Stimulated activated CD4-positive, alpha-beta T cell treated with anti-CD3 and anti-CD28 coated beads, TNF-alpha, amount 100 ng/mL, for 1 hour (primary cell): Measurements from ENCODE around the gene TNF.
"Not testable (repeated sequence)": the region's sequence is repeated elsewhere in the genome, so short reads cannot be mapped to it uniquely, and the experiment has no call there.

Experiments used
- DNase-seq, 3 donors: peaks; one replicate each; pipeline ENCODE4 v3.0.0-alpha.2; 2020; ENCODE audit warnings: low read depth in 3 of 3, low spot score in 1 of 3

The TNF gene

DNA sequence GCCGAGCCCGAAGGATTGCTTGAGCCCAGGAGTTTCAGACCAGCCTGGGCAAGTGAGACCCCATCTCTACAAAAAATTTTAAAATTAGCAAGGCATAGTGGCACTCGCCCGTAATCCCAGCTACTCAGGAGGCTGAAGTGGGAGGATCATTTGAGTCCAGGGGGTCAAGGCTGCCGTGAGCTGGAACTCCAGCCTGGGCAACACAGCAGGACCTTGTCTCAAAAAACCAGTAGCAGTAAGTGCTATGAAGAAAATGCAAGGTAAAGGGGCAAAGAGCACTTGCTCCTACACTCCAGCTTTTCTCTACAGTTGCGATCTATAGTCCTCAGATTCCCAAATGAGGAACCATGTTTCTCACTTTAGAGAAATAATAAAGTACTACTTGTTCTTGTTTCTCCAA lies 31.7 kb upstream of the TNF start:
- DNase-seq: no peak

DNA sequence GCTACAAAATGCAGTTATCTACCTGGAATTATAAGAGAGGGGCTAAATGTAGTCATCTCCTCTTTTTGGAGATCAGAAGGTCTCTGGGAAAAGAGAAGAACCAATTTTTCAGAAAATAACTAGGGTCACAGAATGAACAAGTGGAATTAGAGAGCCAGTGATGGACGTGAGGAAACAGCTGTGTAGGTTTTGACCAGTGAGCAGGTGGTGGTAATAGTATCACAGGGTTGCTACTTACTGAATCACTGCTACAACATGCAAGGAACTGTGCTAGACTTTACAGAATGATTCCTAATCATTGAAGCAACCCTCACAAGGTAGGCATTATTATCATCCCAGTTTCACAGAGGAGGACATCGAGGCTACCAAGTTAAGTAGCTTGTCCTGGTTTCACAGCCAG lies 30.7 kb upstream of the TNF start:
- no peak for DNase-seq

DNA sequence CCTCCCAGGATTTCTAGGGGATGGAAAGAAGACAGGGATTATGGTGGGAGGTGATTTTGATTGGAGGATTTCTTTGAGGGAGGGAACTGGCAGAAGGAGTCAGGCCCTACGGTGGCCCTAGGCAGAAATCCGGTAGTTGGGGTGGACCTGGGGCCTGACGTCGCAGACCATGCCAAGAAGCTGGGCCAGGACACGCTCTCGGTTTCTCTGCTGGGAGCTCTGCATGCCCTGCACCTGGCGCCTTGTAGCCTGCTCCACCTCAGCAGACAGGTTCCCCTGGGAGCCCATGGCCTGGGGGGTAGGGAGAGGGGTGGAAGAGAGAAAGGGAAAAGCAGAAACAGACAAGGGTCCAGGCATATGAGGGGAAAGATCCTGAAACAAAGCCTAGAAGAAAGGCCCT lies 30.1 kb upstream of the TNF start:
- no peak for DNase-seq

DNA sequence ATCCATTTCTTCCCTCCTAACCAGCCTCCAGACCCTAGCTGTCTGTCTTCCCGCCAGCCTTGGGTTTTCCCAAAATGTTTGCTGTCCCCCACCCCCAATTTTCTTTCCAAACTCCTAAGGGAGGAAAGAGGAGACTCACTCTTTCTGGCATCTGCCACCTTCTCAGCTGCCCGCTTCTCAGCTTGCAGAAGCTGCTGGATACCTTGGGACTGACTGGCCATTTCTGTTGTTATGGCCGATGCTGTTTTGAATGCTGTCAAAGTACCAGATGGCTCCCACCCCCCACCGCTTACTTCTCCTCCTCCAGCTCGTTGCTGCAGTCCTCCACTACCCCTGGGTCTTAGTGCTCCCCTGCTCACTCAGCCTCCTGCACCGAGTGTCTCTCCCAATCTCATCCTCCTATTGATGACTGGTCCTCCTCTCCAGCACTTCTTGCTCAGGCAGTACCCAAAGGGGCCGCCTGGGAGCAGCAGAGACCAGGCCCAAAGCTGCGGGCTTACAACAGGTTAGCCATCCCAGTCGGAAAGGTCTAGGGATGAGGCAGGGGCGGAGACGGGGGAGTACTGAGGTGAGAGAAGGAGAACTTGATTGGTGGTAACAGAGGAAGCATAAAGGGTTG lies 28.9 kb upstream of the TNF start, which contains the start of gene ATP6V1G2:
Gene ATP6V1G2 (minus strand): TSS at position 270 of the 619 bp plus-strand sequence. CDS start 49 bp downstream, at position 221.
- peak in 2 of 3 donors; percentile 68 to 79 for DNase-seq

DNA sequence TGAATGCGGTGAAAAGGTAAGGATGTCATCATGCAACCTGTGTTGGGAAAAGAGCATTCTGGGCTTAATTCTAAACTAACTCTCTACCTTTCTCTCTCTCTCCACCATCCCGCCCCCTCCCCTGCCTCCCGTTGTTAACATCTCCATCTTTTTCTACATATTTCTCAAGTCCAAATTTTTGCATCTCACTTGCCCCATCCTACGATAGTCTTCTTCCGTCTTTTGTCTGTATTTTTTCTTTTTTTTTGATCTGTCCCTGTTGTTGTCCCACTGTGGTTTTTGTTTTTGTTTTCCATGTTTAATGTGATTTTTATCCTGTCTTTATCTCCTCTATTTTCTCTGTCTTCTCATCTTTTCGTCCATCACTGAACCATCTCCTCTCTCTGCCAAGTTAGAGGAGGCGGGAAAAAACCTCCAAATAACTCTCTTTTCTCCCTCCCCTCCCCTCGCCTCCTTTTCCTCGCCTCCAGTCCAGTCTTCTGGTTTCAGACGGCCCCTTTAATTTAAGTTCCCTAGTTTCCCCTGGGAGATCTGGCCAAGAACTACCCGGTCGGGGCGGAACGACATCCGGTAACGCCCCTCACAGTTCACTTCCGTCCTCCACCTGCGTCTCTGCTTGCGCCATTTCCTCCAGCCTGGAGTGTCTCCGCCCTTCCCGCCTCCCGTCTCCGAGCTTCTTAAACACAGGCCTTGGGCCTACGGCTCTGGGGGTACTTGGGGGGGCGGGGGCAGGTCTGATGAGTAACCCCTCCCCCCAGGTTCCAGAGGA lies 28.2 kb upstream of the TNF start, which contains the start of gene NFKBIL1:
Gene NFKBIL1 (plus strand): TSS at position 651 of the 769 bp plus-strand sequence. CDS start 87 bp downstream, at position 738.
- DNase-seq: peak; percentile 71 to 75 (median 72)

DNA sequence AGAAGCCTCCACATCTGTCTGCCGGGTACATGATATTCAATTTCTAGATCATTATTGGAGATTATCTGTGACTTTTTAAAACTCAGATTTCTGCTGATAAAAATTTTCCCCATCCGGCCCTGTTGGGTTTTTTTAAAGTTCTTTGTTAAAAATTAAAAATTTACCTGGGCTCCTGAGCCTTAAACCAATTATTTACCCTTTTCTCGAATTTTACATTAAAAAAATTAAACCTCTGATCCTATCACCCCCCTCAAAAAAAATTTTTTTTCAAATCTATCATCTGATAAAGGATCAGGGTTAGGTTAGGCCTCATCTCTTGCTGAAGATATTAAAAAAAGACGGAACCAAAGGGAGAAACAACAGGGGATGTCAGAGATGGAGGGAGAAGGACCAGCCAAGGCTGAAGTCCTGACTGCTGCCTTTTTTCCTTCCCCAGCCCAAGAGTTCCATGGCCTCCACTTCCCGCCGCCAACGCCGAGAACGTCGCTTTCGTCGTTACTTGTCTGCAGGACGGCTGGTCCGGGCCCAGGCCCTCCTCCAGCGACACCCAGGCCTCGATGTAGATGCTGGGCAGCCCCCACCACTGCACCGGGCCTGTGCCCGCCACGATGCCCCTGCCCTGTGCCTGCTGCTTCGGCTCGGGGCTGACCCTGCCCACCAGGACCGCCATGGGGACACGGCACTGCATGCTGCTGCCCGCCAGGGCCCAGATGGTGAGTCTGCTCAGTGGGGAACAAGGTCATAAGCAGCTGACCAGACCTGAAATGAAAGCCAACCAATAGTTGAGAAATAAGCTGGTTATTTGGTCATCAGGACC lies 27.4 kb upstream of the TNF start:
- no peak for DNase-seq

DNA sequence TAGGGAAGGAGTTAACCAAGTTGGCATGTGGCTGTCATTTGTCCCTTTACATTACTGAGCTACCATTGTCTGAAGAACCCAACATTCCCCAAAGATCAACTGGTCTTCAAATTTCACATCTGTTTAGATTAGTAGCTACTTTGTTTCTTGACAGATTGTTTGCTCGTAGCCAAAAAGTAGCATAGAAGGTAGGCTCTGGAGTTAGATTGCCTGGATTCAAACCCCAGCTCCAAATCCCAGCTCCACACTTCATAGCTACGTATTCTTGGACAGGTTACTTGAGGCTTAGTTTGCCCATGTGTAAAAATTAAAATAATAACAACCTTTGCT lies 26.9 kb upstream of the TNF start:
- DNase-seq: no peak

DNA sequence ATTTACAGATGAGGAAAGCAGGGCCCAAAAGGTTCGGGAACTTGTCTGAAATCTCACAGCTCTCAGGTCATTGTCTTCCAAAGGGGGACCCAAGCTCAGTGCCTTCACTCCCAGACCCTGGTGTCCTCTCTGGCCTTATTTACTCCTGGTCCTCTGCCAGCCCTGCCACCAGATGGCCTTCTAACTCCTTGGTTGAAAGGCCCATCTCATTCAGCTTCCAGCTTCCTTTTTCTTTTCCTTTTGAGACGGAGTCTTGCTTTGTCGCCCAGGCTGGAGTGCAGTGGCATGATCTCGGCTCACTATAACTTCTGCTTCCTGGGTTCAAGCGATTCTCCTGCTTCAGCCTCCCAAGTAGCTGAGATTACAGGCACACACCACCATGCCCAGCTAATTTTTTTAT lies 24.0 kb upstream of the TNF start:
- DNase-seq: not testable (repeated sequence)

DNA sequence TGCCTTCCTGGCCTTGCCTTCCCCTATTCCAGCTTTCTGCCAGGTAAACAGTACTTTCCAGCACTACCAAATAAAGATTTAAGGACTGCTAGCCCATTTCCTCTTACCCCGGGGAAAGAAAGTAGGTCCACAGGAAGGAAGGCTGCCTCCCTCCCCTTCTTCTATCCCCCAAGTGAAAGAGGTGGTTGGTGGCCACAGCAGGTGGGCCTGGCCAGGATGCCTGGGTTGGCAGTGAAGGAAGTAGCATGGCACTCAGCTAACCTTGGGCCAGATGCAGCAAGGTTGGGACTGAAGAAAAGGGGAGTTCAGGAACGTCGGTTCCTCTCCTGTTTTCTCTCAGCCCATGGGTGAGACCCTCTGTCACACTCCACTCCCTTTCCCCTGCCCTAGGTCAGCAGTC lies 19.1 kb upstream of the TNF start:
- no peak for DNase-seq

DNA sequence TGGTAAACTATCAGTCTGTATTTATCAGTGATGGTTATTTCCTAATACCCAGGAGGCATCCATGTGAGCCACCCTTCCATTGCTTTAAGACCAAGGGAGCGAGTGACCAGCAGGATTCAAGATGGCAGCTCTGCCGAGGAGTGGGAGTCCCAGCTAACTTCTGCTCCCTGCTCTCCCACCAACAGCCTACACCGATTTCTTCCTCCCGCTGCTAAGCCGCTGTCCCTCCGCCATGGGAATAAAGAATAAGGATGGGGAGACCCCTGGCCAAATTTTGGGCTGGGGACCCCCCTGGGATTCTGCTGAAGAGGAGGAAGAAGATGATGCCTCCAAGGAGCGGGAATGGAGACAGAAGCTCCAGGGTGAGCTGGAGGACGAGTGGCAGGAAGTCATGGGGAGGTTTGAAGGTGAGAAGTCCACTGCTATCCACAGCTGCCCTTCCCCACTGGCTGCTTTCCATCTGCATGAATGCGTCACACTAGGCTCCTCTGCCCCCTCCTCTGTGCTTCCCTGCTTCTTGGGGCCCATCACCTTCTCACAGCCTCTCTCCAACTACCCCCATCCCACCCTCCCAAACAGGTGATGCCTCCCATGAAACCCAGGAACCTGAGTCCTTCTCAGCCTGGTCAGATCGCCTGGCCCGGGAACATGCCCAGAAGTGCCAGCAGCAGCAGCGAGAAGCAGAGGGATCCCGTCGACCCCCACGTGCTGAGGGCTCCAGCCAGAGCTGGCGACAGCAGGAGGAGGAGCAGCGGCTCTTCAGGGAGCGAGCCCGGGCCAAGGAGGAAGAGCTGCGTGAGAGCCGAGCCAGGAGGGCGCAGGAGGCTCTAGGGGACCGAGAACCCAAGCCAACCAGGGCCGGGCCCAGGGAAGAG lies 17.7 kb upstream of the TNF start:
- DNase-seq: no peak

DNA sequence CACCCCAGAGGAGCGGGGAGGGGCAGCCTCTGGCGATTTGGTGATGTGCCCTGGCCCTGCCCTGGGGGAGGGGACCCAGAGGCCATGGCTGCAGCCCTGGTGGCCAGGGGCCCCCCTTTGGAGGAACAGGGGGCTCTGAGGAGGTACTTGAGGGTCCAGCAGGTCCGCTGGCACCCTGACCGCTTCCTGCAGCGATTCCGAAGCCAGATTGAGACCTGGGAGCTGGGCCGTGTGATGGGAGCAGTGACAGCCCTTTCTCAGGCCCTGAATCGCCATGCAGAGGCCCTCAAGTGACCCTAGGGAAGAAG lies 17.1 kb upstream of the TNF start:
- no peak for DNase-seq

DNA sequence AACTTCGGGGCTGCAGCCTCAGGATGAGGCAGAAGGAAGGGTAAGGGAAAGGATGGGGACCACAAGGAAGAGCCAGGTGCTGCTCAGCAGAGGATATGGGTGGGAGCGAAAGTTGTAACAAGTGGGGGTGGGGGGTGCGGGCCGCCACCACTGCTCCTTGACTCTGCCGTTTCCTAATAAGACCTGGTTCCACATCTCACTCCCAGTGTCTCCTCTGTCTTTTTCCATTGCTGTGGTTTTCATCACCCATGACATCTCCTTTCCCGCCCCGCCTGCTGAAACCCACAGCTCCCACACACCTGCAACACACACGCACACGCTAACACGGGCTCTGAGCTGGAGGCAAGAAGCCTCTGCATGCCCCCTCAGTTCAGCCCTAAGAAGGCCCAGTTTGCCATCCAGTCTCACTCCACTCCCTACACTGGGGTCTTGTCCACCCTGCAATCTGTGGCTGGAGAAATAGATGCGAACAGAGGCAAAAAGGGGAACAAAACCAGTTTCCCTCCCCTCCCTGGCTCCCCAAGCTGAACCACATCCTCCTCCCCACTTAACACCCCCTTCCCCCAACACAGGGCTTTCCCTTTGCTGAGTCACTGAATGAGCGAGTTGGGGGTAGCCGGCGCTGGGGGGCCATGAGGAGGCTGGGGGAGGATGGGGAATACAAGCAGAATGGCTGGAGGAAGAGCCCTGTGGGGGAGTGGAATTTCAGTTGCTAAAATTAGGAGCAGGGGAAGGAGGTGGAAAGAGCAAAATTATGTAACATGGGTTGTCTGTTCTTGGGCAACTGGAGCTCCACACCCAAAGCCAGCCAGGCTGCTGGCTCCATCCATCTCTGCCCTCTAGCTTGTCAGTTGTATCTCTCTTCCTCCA lies 16.5 kb upstream of the TNF start:
- no peak for DNase-seq

DNA sequence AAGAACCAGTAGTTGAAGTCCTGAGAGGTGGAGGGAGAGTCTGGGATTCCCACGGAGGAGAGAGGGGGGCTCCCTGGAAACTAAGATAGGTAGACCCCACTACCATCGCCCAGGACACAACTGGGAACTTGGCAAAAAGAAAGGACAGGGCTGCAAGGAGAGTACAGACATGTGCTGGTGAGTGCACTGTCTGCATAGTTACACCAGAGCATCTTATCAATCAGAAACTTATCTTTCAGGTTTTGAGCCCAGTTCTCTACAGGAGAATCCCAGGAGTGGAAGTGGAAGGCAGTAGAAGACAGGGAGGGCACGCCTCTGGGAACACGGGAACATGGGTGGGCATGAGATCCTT lies 15.8 kb upstream of the TNF start:
- no peak for DNase-seq

DNA sequence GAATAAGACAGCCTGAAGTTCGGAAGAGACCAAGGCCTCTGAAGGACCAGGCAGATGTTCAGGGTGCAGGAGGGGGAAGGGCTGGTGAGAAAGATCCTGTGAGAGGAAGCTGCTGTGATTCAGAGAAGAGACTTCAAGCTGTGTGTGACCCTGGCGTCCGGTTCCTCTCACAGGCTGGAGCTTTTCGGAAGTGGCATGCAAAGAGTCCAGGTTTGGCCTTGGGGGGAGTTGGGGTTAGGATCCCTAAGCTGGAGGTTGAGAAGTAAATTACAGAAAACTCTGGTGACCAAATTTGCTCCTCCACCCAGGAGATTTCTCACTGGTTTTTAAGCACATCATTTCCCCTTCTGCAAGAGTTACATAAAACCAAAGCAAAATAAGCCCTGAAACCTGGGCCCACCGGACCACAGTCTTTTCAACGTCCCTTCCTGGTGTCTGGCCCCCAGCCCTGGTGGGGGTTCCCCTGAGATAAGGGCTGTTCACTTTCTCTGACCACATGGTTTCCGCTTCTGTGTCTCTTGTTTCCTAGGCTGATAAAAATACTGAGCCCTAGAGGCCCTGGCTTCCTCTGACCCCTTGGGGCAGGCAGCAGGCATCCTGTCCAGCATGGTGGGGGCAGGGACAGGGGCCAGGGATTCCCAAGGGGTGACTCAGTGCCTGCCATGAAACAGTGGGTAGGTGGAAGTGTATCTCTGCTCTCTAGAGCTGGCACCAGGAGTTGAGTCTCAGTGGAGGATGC lies 15.2 kb upstream of the TNF start:
- no peak for DNase-seq

DNA sequence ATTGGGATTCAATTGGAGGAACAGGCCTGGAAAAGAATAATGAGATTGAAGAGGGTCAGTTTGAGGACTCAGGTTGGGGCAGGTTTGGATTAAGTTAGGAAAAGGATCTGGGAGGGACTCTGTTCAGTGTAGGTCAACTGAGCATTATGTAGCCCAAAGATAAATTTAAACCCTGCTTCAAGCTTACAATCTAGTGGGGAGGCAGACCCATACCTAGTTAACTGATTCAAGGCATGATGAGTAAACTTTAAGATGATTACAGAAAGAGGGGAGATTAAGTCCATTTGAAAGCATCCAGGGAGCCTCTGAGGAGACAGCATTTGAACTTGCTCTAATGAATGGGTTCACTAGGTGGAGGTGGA lies 14.7 kb upstream of the TNF start:
- DNase-seq: no peak

DNA sequence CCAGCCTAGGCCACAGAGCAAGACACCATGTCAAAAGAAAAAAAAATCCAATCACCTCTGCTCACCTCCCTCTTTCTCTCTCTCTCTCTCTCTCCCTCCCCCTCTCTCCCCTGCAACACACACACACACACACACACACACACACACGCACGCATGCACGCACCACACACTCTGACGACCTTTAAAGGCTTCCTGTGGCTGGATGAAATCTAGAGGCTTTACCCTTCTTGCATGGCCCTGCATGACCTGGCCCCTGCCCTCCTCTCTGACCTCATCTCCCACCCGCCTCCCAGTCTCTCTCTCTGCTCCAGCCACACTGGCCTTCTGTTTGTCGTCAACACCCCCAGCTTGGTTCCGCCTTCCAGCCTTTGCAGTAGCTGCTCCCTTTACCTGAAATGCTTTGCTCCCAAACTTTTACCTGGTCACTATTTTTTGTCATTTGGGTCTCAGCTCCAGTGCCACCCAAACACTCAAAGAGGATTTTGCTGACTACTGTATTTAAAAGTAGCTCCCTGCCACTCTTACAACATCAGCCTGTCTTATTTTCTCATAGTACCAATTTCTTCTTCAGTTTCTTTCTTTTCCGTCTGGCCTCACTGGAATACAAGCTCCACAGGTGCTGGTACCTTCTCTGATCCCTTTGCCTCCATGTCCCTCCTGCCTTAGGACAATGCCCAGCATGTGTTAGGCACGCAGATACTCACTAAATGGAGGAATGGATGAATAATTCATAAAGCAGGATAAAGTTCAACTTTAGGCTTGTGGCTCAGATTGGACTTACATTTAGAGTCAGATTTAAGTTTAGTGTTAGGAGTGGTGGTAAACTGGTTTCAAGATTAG lies 7.6 kb upstream of the TNF start:
- no peak for DNase-seq

DNA sequence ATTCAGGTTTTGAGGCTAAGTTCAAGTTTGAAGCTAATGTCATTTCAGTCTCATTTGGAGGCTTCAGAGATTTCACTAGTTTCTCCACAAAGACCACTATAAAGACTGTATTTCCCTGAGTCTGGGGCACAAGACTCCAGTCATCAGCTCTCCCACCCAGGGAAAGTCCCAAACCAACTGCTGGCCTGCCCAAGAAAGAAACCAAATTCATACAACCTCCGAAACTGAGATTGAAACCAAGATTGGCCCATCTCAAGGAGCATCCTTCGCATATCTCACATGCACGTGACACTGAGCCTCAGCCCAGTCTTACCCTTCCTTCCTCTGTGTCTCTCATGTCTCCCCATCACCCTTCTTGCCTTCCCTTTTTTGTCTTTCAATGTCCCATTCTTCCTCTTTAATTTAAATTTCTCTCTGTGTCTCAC lies 6.8 kb upstream of the TNF start:
- DNase-seq: no peak

DNA sequence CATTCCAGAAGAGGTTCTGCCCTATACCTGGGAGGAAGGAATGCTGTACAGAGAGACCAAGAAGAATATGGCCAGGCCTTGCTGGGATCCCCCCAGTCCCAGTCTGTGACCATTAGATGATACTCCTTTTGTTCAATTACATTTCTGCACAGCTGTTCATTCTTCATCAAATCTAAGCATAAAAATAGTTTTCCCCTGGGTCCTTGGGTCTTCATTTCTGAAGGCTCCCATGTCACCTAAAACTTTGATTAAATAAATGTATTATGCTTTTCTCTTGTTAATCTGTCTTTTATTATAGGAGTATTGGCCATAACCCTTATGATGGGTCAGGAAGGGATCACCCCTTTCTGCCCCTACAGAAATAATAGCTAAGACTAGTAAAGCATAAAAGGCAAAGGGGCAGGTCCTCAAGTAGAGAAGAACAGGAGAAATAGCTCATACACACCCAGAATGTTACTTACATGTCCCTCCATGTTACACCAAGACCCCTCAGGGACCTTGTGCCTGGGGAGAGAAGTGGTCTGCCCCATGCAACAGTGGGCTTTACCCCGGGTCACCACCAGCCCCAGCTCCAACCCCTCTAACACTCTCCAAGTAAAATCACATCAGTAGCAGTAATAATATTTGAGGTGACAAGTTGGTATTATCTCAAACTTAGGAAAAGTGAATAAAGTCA lies 5.4 kb upstream of the TNF start:
- no peak for DNase-seq
